HepG2 (cell line): ENCODE results near the gene DNAJB12. TPM values are rescaled to one million over a fixed set of nuclear protein-coding genes. Genes with fewer than 3 reads are reported as not detected.

Experiments
- ATF2 ChIP-seq: sonication (generic); formaldehyde crosslinking; IDR thresholded peaks from 2 replicates; pipeline ENCODE4 v1.4.0; 2020; ENCODE audit warnings: missing genetic modification reagents
- CCDC6 ChIP-seq: sonication (generic); formaldehyde crosslinking; IDR thresholded peaks from 2 replicates; pipeline ENCODE4 v1.8.1; 2022; ENCODE audit warnings: mild to moderate bottlenecking, missing genetic modification reagents, moderate library complexity
- CREB1 ChIP-seq, 2 experiments: fragments of 450-650 bp in 1 of 2; IDR thresholded peaks; 2 replicates each; pipeline ENCODE4 v1.6.1; 2016 to 2017; ENCODE audit warnings: control low read depth in 1 of 2, mild to moderate bottlenecking in 1 of 2, missing compliant biosample characterization in 1 of 2, missing genetic modification characterization in 1 of 2
- CREM ChIP-seq, 2 experiments: sonication (generic) in 1 of 2; formaldehyde crosslinking in 1 of 2; IDR thresholded peaks; 2 replicates each; pipeline versions ENCODE4 v1.4.0 to v1.6.1; 2016 to 2020; ENCODE audit warnings: antibody characterized with exemption in 1 of 2, mild to moderate bottlenecking in 1 of 2, missing genetic modification reagents in 1 of 2
- DDIT3 ChIP-seq: sonication (generic); formaldehyde crosslinking; IDR thresholded peaks from 2 replicates; pipeline ENCODE4 v1.4.0; 2020; ENCODE audit warnings: mild to moderate bottlenecking, missing genetic modification reagents
- EHMT2 ChIP-seq: fragments of 200-600 bp; sonication (generic); IDR thresholded peaks from 2 replicates; pipeline ENCODE4 v1.7.0; 2017; ENCODE audit warnings: antibody characterized with exemption, low read depth, low read length, borderline replicate concordance
- FOXK1 ChIP-seq: sonication (generic); formaldehyde crosslinking; IDR thresholded peaks from 2 replicates; pipeline ENCODE4 v1.4.0; 2020; ENCODE audit warnings: low read depth, missing genetic modification reagents, borderline replicate concordance
- HCFC1 ChIP-seq: fragments of 150-350 bp; IDR thresholded peaks from 2 replicates; pipeline ENCODE4 v1.6.1; 2014; ENCODE audit warnings: low read depth, low read length
- MED1 ChIP-seq: sonication (generic); formaldehyde crosslinking; IDR thresholded peaks from 2 replicates; pipeline ENCODE4 v1.4.0; 2020; ENCODE audit warnings: missing genetic modification reagents
- PBX2 ChIP-seq: IDR thresholded peaks from 2 replicates; pipeline ENCODE4 v1.6.1; 2016; ENCODE audit warnings: control low read depth
- RFX5 ChIP-seq: IDR thresholded peaks from 2 replicates; pipeline ENCODE4 v1.6.1; 2011; ENCODE audit warnings: low read depth, low read length, improper control_type of control experiment
- RNF2 ChIP-seq: fragments of 450-650 bp; conservative IDR thresholded peaks from 2 replicates; pipeline ENCODE4 v1.6.1; 2016; ENCODE audit warnings: low read depth
- SKIL ChIP-seq: sonication (generic); formaldehyde crosslinking; IDR thresholded peaks from 2 replicates; pipeline ENCODE4 v1.8.0; 2022; ENCODE audit warnings: missing genetic modification reagents, mild to moderate bottlenecking, moderate library complexity, borderline replicate concordance
- SNAPC4 ChIP-seq: sonication (generic); formaldehyde crosslinking; IDR thresholded peaks from 2 replicates; pipeline ENCODE4 v1.4.0; 2020; ENCODE audit warnings: mild to moderate bottlenecking, missing genetic modification reagents
- THYN1 ChIP-seq: sonication (generic); formaldehyde crosslinking; IDR thresholded peaks from 2 replicates; pipeline ENCODE4 v1.8.1; 2023; ENCODE audit warnings: low read depth, mild to moderate bottlenecking, moderate library complexity, missing genetic modification reagents, borderline replicate concordance
- YY1 ChIP-seq: IDR thresholded peaks from 2 replicates; pipeline ENCODE4 v1.6.1; 2011; ENCODE audit warnings: low read length, low read depth, moderate library complexity, mild to moderate bottlenecking; ENCODE audit not compliant: insufficient read depth, insufficient replicate concordance
- ZBTB20 ChIP-seq: sonication (generic); formaldehyde crosslinking; IDR thresholded peaks from 2 replicates; pipeline ENCODE4 v1.8.1; 2023; ENCODE audit warnings: missing genetic modification reagents, low read depth, mild to moderate bottlenecking, borderline replicate concordance
- ZNF605 ChIP-seq: sonication (generic); formaldehyde crosslinking; IDR thresholded peaks from 2 replicates; pipeline ENCODE4 v1.8.0; 2022; ENCODE audit warnings: mild to moderate bottlenecking, missing genetic modification reagents
- ZNF75D ChIP-seq: sonication (generic); formaldehyde crosslinking; IDR thresholded peaks from 2 replicates; pipeline ENCODE4 v1.8.1; 2023; ENCODE audit warnings: missing genetic modification reagents, mild to moderate bottlenecking, borderline replicate concordance
- polyA plus RNA-seq, 8 experiments: library from polyadenylated mRNA; depleted of rRNA in 3 of 8; stranded (reverse) in 7 of 8; unstranded in 1 of 8; fragments of >200 nt; fragmentation: Illumina TruSeq in 4 of 8; extraction: Trizol in 4 of 8; gene quantifications; 2 replicates each; pipeline versions ENCODE4 v1.2.1 to v1.2.3, GENCODE V29; 2011 to 2016; ENCODE audit warnings: low read depth in 4 of 8, missing spikeins in 1 of 8, mixed read lengths in 1 of 8; ENCODE audit not compliant: insufficient read depth in 1 of 8
- total RNA-seq, 5 experiments: library from RNA; depleted of rRNA; stranded (reverse); fragments of >200 nt; fragmentation: Illumina TruSeq; extraction: Trizol; gene quantifications; 2 replicates each; pipeline ENCODE4 v1.2.3, GENCODE V29; 2016; ENCODE audit warnings: low read depth in 1 of 5

The DNAJB12 gene
- total and polyA plus RNA-seq, 2 of the 13 experiments (the other 11 are each of a cell fraction or from before 2014, with no cell fraction given): 10.8 to 18.2 TPM

GRCh38 chr10:72334825-72335393 is 19.8 kb downstream of the DNAJB12 start (continued):
- no peak for TF ChIP-seq THYN1 (CRISPR knock-in tag)
- TF ChIP-seq EHMT2: no peak
- TF ChIP-seq PBX2: no peak
- peak; percentile 91 for TF ChIP-seq SKIL
- TF ChIP-seq DDIT3 (CRISPR knock-in tag): no peak
- TF ChIP-seq SNAPC4 (CRISPR knock-in tag): no peak
- TF ChIP-seq ZNF605 (CRISPR knock-in tag): no peak
- TF ChIP-seq ZNF75D (CRISPR knock-in tag): peak; percentile 48; the same call in 1 of the 2 replicates
- no peak for TF ChIP-seq CREB1 (IDR thresholded peaks at IDR 0.05)
- TF ChIP-seq CREB1 (CRISPR knock-in tag; IDR thresholded peaks at IDR 0.05): no peak
- TF ChIP-seq MED1 (CRISPR knock-in tag): peak; percentile 90
- TF ChIP-seq CCDC6 (CRISPR knock-in tag): no peak; the same call in 1 of the 2 replicates
- peak; percentile 76; the same call in 1 of the 2 replicates for TF ChIP-seq ATF2
- no peak for TF ChIP-seq YY1
- TF ChIP-seq ZBTB20: peak; percentile 38; the same call in 1 of the 2 replicates
- TF ChIP-seq RNF2: peak; percentile 34; the same call in 1 of the 2 replicates
- 0 out of 2 replicates have a peak, but pooled peaks have one; percentile 6 for TF ChIP-seq RFX5
- TF ChIP-seq HCFC1: no peak
- TF ChIP-seq FOXK1 (CRISPR knock-in tag): no peak
- TF ChIP-seq CREM (IDR thresholded peaks at IDR 0.05): no peak
- TF ChIP-seq CREM (CRISPR knock-in tag; IDR thresholded peaks at IDR 0.05): no peak
